ACC112 (cell line): ENCODE measurements around the gene ORAI1.

Experiments used
- H2AFZ ChIP-seq: fragments of 200-600 bp; sonication (generic); one replicate; pipeline ENCODE4 v1.6.0; 2017; ENCODE audit warnings: antibody characterized with exemption, low read length; ENCODE audit not compliant: unreplicated experiment
- H3K27ac ChIP-seq: fragments of 200-600 bp; sonication (generic); 2 replicates; pipeline ENCODE4 v1.5.1; 2014; ENCODE audit warnings: low read depth, mild to moderate bottlenecking, antibody characterized with exemption, low read length, moderate library complexity
- H3K27me3 ChIP-seq: fragments of 200-600 bp; sonication (generic); 2 replicates; pipeline ENCODE4 v1.6.1; 2014; ENCODE audit warnings: mild to moderate bottlenecking, antibody characterized with exemption, low read length, moderate library complexity, mixed read lengths; ENCODE audit not compliant: insufficient read depth
- H3K36me3 ChIP-seq: fragments of 200-600 bp; sonication (generic); 2 replicates; pipeline ENCODE4 v1.6.1; 2016; ENCODE audit warnings: mild to moderate bottlenecking, antibody characterized with exemption, low read length, moderate library complexity, mixed read lengths; ENCODE audit not compliant: insufficient read depth
- H3K4me1 ChIP-seq: fragments of 200-600 bp; sonication (generic); one replicate; pipeline ENCODE4 v1.6.1; 2016; ENCODE audit warnings: low read length, mixed read lengths; ENCODE audit not compliant: insufficient read depth, unreplicated experiment, control insufficient read depth
- H3K4me3 ChIP-seq: fragments of 200-600 bp; sonication (generic); 2 replicates; pipeline ENCODE4 v1.5.1; 2014; ENCODE audit warnings: mild to moderate bottlenecking, low read depth, low read length
- H3K79me2 ChIP-seq: fragments of 200-600 bp; sonication (generic); one replicate; pipeline ENCODE4 v1.6.0; 2016; ENCODE audit warnings: low read length; ENCODE audit not compliant: control insufficient read depth, unreplicated experiment, insufficient read depth

Gene ORAI1

GRCh38 chr12:121610239-121611149 lies 15.8 kb upstream of the ORAI1 start:
- Histone ChIP-seq H2AFZ (peak overlapping the region; percentile 55), H3K4me1 (peaks cover 3% of the 10 kb centered on the region), H3K4me3 (no peak overlapping the region), H3K27me3 (no peaks in the 10 kb centered on the region), H3K27ac (no peak overlapping the region), H3K79me2 (no peaks in the 10 kb centered on the region), H3K36me3 (no peaks in the 10 kb centered on the region)

- no peaks in the 10 kb centered on the region for H3K79me2 ChIP-seq
- no peak overlapping the region for H3K27ac ChIP-seq
- no peak overlapping the region for H3K4me3 ChIP-seq
- no peaks in the 10 kb centered on the region for H3K36me3 ChIP-seq
- no peaks in the 10 kb centered on the region for H3K27me3 ChIP-seq
- H2AFZ ChIP-seq, result no peak overlapping the region
- peaks cover 3% of the 10 kb centered on the region for H3K4me1 ChIP-seq
Measured at GRCh38 chr12:121611306-121611705, 15.0 kb upstream of the ORAI1 start.

- Histone ChIP-seq H3K4me3 (no peak overlapping the region), H3K36me3 (no peaks in the 10 kb centered on the region), H3K27me3 (no peaks in the 10 kb centered on the region), H3K27ac (no peak overlapping the region), H3K4me1 (peaks cover 3% of the 10 kb centered on the region), H3K79me2 (no peaks in the 10 kb centered on the region), H2AFZ (no peak overlapping the region)
Measured at GRCh38 chr12:121613462-121613861, 12.9 kb upstream of the ORAI1 start.

- H3K36me3 ChIP-seq, result no peaks in the 10 kb centered on the region
- no peak overlapping the region for H2AFZ ChIP-seq
- no peak overlapping the region for H3K4me3 ChIP-seq
- H3K27ac ChIP-seq, result no peak overlapping the region
- H3K27me3 ChIP-seq, result no peaks in the 10 kb centered on the region
- H3K4me1 ChIP-seq, result peaks cover 7% of the 10 kb centered on the region
- H3K79me2 ChIP-seq, result no peaks in the 10 kb centered on the region
Measured at GRCh38 chr12:121614872-121615467, 11.4 kb upstream of the ORAI1 start.

GRCh38 chr12:121618659-121619233 lies 7.6 kb upstream of the ORAI1 start:
- Histone ChIP-seq H3K36me3 (no peaks in the 10 kb centered on the region), H3K27me3 (no peaks in the 10 kb centered on the region), H3K79me2 (no peaks in the 10 kb centered on the region), H3K4me1 (peaks cover 5% of the 10 kb centered on the region), H3K4me3 (no peak overlapping the region), H3K27ac (no peak overlapping the region), H2AFZ (no peak overlapping the region)

- H3K27ac ChIP-seq, result no peak overlapping the region
- no peak overlapping the region for H3K4me3 ChIP-seq
- H3K36me3 ChIP-seq, result no peaks in the 10 kb centered on the region
- no peaks in the 10 kb centered on the region for H3K79me2 ChIP-seq
- no peak overlapping the region for H2AFZ ChIP-seq
- peaks cover 9% of the 10 kb centered on the region for H3K4me1 ChIP-seq
- no peaks in the 10 kb centered on the region for H3K27me3 ChIP-seq
Measured at GRCh38 chr12:121620333-121620891, 5.9 kb upstream of the ORAI1 start.

GRCh38 chr12:121626853-121627640 lies 717 bp downstream of the ORAI1 start:
- Histone ChIP-seq H3K79me2 (peaks cover 44% of the 10 kb centered on the region), H3K4me3 (peak overlapping the region; percentile 93), H3K27me3 (no peaks in the 10 kb centered on the region), H3K27ac (peak overlapping the region; percentile 62), H3K36me3 (no peaks in the 10 kb centered on the region), H2AFZ (peak overlapping the region; percentile 94), H3K4me1 (peaks cover 33% of the 10 kb centered on the region)

GRCh38 chr12:121628037-121628436 lies 1.7 kb downstream of the ORAI1 start:
- H3K27ac ChIP-seq, result peak overlapping the region; percentile 62; the same call in 1 of the 2 replicates
- no peaks in the 10 kb centered on the region for H3K27me3 ChIP-seq
- H3K4me3 ChIP-seq, result peak overlapping the region; percentile 93
- H3K79me2 ChIP-seq, result peaks cover 54% of the 10 kb centered on the region
- no peak overlapping the region for H2AFZ ChIP-seq
- H3K4me1 ChIP-seq, result peaks cover 33% of the 10 kb centered on the region
- H3K36me3 ChIP-seq, result no peaks in the 10 kb centered on the region

GRCh38 chr12:121628536-121628935 lies 2.2 kb downstream of the ORAI1 start:
- Histone ChIP-seq H3K79me2 (peaks cover 56% of the 10 kb centered on the region), H3K27ac (peak overlapping the region; percentile 17; the same call in 1 of the 2 replicates), H3K4me1 (peaks cover 33% of the 10 kb centered on the region), H3K27me3 (no peaks in the 10 kb centered on the region), H3K36me3 (no peaks in the 10 kb centered on the region), H2AFZ (no peak overlapping the region), H3K4me3 (peak overlapping the region; percentile 93)

- peaks cover 28% of the 10 kb centered on the region for H3K4me1 ChIP-seq
- no peak overlapping the region for H3K27ac ChIP-seq
- no peaks in the 10 kb centered on the region for H3K36me3 ChIP-seq
- peaks cover 56% of the 10 kb centered on the region for H3K79me2 ChIP-seq
- no peaks in the 10 kb centered on the region for H3K27me3 ChIP-seq
- no peak overlapping the region for H2AFZ ChIP-seq
- H3K4me3 ChIP-seq, result no peak overlapping the region
Measured at GRCh38 chr12:121630791-121631355, 4.5 kb downstream of the ORAI1 start.
